HUES64 (cell line): ENCODE measurements around the gene TRERF1.

Experiments used
- H3K27ac ChIP-seq: 2 replicates; pipeline ENCODE4 v1.7.0; 2013; ENCODE audit warnings: low read depth, low read length, inconsistent platforms
- H3K27me3 ChIP-seq: 2 replicates; pipeline ENCODE4 v1.6.1; 2013; ENCODE audit warnings: mild to moderate bottlenecking, low read length; ENCODE audit not compliant: insufficient read depth
- H3K36me3 ChIP-seq: 2 replicates; pipeline ENCODE4 v1.6.1; 2013; ENCODE audit warnings: mild to moderate bottlenecking, low read length; ENCODE audit not compliant: insufficient read depth
- H3K4me1 ChIP-seq: 2 replicates; pipeline ENCODE4 v1.6.1; 2013; ENCODE audit warnings: mild to moderate bottlenecking, low read length, moderate library complexity; ENCODE audit not compliant: insufficient read depth
- H3K4me3 ChIP-seq: 2 replicates; pipeline ENCODE4 v1.5.1; 2013; ENCODE audit warnings: mild to moderate bottlenecking, low read length, moderate library complexity
- H3K9ac ChIP-seq: 2 replicates; pipeline ENCODE4 v1.6.1; 2013; ENCODE audit warnings: mild to moderate bottlenecking, low read depth, low read length
- H3K9me3 ChIP-seq: 2 replicates; pipeline ENCODE4 v1.6.1; 2013; ENCODE audit warnings: low read depth, low read length; ENCODE audit not compliant: insufficient read depth
- WGBS: fragments of 150-250, 120-280 bp; methylation state at CpG from one replicate; pipeline ENCODE4 v1.1.7; 2013; ENCODE audit warnings: missing lambda C conversion rate; 5-methylcytosine and 5-hydroxymethylcytosine counted together

The TRERF1 gene

DNA sequence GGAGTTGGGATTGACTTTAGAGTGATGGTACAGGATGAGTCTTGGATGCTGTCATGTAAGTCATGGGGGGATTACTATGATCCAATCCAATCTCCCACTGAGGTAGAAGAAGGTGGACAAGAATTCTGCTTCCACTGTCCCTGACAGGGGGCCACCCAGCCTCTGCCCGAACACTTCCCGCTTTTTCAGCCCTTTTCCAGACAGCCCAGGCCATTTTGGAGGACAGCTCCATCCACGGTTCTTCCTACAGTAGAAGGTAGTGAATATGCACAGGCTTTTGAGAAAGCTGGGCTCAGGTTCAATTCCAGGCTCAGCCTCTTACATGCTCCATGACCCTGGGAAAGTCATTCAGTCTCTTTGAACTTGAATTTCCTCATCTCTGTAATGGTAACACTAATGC, 31.0 kb downstream of the TRERF1 start:
- Histone ChIP-seq H3K27me3 (no peaks in the 10 kb centered on the region), H3K27ac (no peak overlapping the region), H3K9me3 (no peaks in the 10 kb centered on the region), H3K9ac (no peak overlapping the region), H3K4me1 (peaks cover 13% of the 10 kb centered on the region; the same call in 1 of the 2 replicates), H3K4me3 (no peak overlapping the region), H3K36me3 (no peaks in the 10 kb centered on the region)
- 97% methylated on average over 3 of the region's 3 CpGs for WGBS

GRCh38 chr6:42419490-42420280, 32.0 kb downstream of the TRERF1 start:
- Histone ChIP-seq H3K4me1 (peaks cover 13% of the 10 kb centered on the region; the same call in 1 of the 2 replicates), H3K4me3 (no peak overlapping the region), H3K27me3 (no peaks in the 10 kb centered on the region), H3K27ac (no peak overlapping the region), H3K9me3 (no peaks in the 10 kb centered on the region), H3K9ac (no peak overlapping the region), H3K36me3 (no peaks in the 10 kb centered on the region)
- WGBS, result 90% methylated on average over 5 of the region's 6 CpGs

GRCh38 chr6:42418724-42419123, 33.0 kb downstream of the TRERF1 start:
- H3K27ac ChIP-seq, result no peak overlapping the region
- no peaks in the 10 kb centered on the region for H3K36me3 ChIP-seq
- peaks cover 13% of the 10 kb centered on the region; the same call in 1 of the 2 replicates for H3K4me1 ChIP-seq
- 73% methylated on average over 4 of the region's 4 CpGs for WGBS
- H3K9me3 ChIP-seq, result no peaks in the 10 kb centered on the region
- H3K27me3 ChIP-seq, result no peaks in the 10 kb centered on the region
- no peak overlapping the region for H3K9ac ChIP-seq
- H3K4me3 ChIP-seq, result no peak overlapping the region

- Histone ChIP-seq H3K4me3 (no peak overlapping the region), H3K4me1 (peaks cover 13% of the 10 kb centered on the region; the same call in 1 of the 2 replicates), H3K27me3 (no peaks in the 10 kb centered on the region), H3K36me3 (no peaks in the 10 kb centered on the region), H3K9me3 (no peaks in the 10 kb centered on the region), H3K27ac (no peak overlapping the region), H3K9ac (no peak overlapping the region)
- WGBS, result 94% methylated on average over 5 of the region's 5 CpGs
Observed at GRCh38 chr6:42417641-42418112, 34.0 kb downstream of the TRERF1 start.

DNA sequence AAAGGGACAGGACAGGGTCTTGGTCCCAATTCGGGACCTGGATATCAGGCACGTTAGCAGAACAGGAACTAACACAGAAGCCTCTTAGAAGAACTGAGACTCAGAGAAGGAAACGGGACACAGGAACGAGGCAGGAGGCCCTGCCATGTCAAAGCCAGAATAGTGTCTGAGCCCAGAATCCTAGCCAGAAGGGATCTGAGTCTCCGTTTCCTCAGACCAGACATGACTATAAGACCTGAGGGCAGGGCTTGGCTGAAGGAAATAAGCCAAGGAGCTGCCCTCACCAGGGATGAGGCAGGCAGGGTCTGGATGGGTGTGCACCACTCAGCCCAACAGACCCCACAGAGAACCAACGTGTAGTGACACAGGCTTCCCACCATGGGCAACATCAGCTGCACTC, 40.3 kb downstream of the TRERF1 start:
- Histone ChIP-seq H3K9ac (no peak overlapping the region), H3K4me3 (no peak overlapping the region), H3K27ac (no peak overlapping the region), H3K4me1 (peaks cover 12% of the 10 kb centered on the region), H3K27me3 (no peaks in the 10 kb centered on the region), H3K36me3 (no peaks in the 10 kb centered on the region), H3K9me3 (no peaks in the 10 kb centered on the region)
- 89% methylated on average over 6 of the region's 6 CpGs for WGBS

DNA sequence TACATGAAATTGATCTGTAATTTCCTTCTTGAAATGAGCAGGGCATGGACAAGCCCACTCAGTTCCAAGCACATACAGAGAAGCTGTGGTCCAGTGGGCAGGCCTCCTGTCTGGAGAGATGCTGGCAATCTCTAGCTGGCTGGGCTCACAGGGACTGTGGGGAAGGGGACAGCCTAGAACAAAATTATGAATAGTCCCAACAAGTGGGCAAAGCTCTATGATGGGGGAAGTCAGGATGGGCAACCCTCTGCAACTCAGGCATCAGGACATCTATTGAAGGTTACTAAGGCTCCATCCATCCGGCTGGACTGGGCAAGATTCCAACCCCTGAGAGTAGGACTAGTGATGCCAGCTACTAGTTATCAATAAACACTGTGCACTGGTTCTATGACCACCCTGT, 40.9 kb downstream of the TRERF1 start:
- H3K4me1 ChIP-seq, result peaks cover 13% of the 10 kb centered on the region
- H3K27ac ChIP-seq, result no peak overlapping the region
- H3K9me3 ChIP-seq, result no peaks in the 10 kb centered on the region
- H3K27me3 ChIP-seq, result no peaks in the 10 kb centered on the region
- no peaks in the 10 kb centered on the region for H3K36me3 ChIP-seq
- 97% methylated on average over 1 of the region's 1 CpG for whole genome bisulfite sequencing
- no peak overlapping the region for H3K4me3 ChIP-seq
- no peak overlapping the region for H3K9ac ChIP-seq

DNA sequence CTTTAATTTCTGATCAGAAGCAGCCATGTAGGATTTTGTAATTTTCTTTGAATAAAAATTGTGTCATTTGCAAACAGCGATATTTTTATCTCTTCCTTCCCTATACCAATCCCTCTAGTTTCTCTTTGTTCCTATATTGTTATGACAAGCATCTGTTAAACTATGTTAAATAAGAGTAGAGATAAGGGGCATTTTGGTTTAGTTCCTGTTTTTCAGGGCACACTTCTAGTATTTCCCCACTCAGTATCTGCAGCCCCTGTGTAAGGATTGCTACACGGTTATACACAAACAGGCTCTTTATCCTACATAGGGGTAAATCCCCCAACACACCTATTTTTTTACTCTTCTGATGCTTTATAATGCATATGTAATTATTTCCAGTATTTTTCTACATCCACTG, 42.1 kb downstream of the TRERF1 start:
- no peaks in the 10 kb centered on the region for H3K9me3 ChIP-seq
- H3K36me3 ChIP-seq, result no peaks in the 10 kb centered on the region
- no peak overlapping the region for H3K9ac ChIP-seq
- H3K27me3 ChIP-seq, result no peaks in the 10 kb centered on the region
- no peak overlapping the region for H3K4me3 ChIP-seq
- H3K4me1 ChIP-seq, result peaks cover 23% of the 10 kb centered on the region
- 80% methylated on average over 1 of the region's 2 CpGs for WGBS
- no peak overlapping the region for H3K27ac ChIP-seq

- H3K27me3 ChIP-seq, result no peaks in the 10 kb centered on the region
- peaks cover 41% of the 10 kb centered on the region for H3K4me1 ChIP-seq
- no peak overlapping the region for H3K9ac ChIP-seq
- H3K9me3 ChIP-seq, result no peaks in the 10 kb centered on the region
- WGBS, result 87% methylated on average over 8 of the region's 8 CpGs
- H3K27ac ChIP-seq, result no peak overlapping the region
- H3K36me3 ChIP-seq, result no peaks in the 10 kb centered on the region
- no peak overlapping the region for H3K4me3 ChIP-seq
Observed at GRCh38 chr6:42407379-42407778, 44.3 kb downstream of the TRERF1 start.

DNA sequence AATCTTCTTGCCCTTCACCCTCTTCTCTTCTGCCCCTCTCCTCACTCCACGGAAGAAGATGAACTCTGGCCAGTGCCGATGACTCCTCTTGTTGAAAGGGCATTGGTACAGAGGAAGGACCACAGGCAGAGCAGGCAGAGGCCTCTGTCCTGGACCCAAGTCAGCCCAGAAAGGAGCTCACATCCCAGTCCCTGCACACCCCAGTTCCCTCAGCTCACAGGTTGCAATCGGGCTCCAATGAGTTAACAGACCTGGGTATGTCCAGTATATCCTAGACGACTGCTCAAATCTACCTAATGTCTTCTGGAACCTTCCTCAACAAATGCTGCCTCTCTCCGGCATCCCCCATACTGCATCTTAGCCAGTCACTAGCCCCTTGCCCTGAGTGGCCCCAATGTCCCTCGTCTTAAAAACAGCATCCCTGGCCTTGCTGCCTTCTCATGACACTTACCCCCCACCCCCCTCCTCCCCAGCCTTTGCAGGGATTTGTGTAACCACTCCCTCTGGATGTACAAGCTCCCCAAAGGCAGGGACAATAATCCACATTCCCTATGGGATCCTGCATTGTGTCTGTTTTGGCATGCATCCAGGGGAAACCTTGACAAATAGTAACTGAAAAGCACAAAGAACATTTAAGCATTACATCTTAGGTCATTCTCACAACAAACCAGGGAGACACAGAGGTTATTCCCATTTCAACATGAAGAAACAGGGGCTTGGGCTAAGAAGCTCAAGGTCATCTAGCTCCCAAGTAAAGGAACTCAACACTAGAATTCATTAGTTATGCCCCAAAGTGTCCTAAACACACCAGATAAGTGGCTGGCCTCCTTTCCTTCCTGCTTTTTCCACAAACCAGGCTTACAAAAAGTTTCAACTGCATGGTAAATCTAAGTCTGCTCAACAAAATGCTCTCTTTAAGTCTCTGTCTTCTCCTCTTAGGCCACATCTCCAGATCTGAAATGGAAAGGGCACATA, 45.1 kb downstream of the TRERF1 start:
- no peak overlapping the region for H3K4me3 ChIP-seq
- no peak overlapping the region for H3K27ac ChIP-seq
- H3K4me1 ChIP-seq, result peaks cover 47% of the 10 kb centered on the region
- no peaks in the 10 kb centered on the region for H3K36me3 ChIP-seq
- H3K27me3 ChIP-seq, result no peaks in the 10 kb centered on the region
- no peaks in the 10 kb centered on the region for H3K9me3 ChIP-seq
- no peak overlapping the region for H3K9ac ChIP-seq
- 89% methylated on average over 6 of the region's 6 CpGs for WGBS

GRCh38 chr6:42405021-42405420, 46.7 kb downstream of the TRERF1 start:
- Histone ChIP-seq H3K9ac (no peak overlapping the region), H3K4me1 (peaks cover 47% of the 10 kb centered on the region), H3K36me3 (no peaks in the 10 kb centered on the region), H3K9me3 (no peaks in the 10 kb centered on the region), H3K27me3 (no peaks in the 10 kb centered on the region), H3K27ac (peak overlapping the region; percentile 40; the same call in 1 of the 2 replicates), H3K4me3 (no peak overlapping the region)
- WGBS, result 47% methylated on average over 2 of the region's 2 CpGs

DNA sequence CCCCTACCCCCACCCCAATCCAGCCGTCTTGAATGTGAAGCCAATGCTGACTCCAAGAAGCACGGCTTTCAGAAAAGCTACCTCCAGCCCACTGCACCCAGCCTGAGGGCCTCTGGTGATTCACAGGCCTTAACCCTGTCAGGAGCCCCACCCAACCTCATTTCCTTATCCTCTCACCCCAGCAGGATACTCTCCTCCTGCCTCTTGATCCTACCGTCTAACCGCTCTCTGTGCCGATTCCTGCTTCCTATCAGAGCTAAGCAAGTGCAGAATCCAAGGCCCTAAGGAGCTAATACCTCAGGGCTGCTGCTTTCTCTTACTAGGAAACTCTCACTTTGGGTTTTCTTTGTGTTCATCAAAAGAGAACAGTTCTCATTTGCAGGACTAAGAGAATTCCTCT, 47.2 kb downstream of the TRERF1 start:
- no peaks in the 10 kb centered on the region for H3K36me3 ChIP-seq
- H3K9me3 ChIP-seq, result no peaks in the 10 kb centered on the region
- H3K27me3 ChIP-seq, result no peaks in the 10 kb centered on the region
- no peak overlapping the region for H3K4me3 ChIP-seq
- WGBS, result 13% methylated on average over 5 of the region's 5 CpGs
- peaks cover 47% of the 10 kb centered on the region for H3K4me1 ChIP-seq
- peak overlapping the region; percentile 40 for H3K27ac ChIP-seq
- no peak overlapping the region for H3K9ac ChIP-seq
